Left lung (tissue), 10 donors: Measurements from ENCODE around the gene GPR153. TPM values are rescaled to one million over a fixed set of nuclear protein-coding genes. Genes with fewer than 3 reads are reported as not detected.

ENCODE experiments used
- ATAC-seq: fragments of 200-7000 bp; cut with Tn5 transposase; one replicate; pipeline ENCODE4 v1.9.1; 2020; ENCODE audit warnings: moderate library complexity
- DNase-seq, 4 donors: peaks; one replicate each; pipeline ENCODE4 v3.0.0-alpha.2; 2013 to 2020
- H3K27ac ChIP-seq, 2 donors: fragments of 200-600 bp; sonication (generic) in 1 of 2; one replicate each; pipeline versions ENCODE4 v1.5.0 to v1.8.0; 2020 to 2021
- H3K27me3 ChIP-seq, 2 donors: fragments of 200-600 bp; sonication (generic) in 1 of 2; one replicate each; pipeline versions ENCODE4 v1.5.0 to v1.8.0; 2020 to 2021
- H3K36me3 ChIP-seq, 2 donors: fragments of 200-600 bp; sonication (generic) in 1 of 2; one replicate each; pipeline versions ENCODE4 v1.5.0 to v1.8.0; 2020 to 2021
- H3K4me1 ChIP-seq, 2 donors: fragments of 200-600 bp; one replicate each; pipeline ENCODE4 v1.8.0; 2021
- H3K4me3 ChIP-seq, 2 donors: fragments of 200-600 bp; sonication (generic) in 1 of 2; one replicate each; pipeline versions ENCODE4 v1.5.0 to v1.8.0; 2020 to 2021; ENCODE audit warnings: mild to moderate bottlenecking in 1 of 2
- H3K9me3 ChIP-seq, 2 donors: fragments of 200-600 bp; sonication (generic) in 1 of 2; one replicate each; pipeline versions ENCODE4 v1.5.0 to v1.8.0; 2020 to 2021
- intact Hi-C, 2 donors: fragments of 100-400 bp; cut with DNase I; formaldehyde crosslinking; loops; one replicate each; pipeline versions ENCODE4 v1.11.2 to v1.14.2; 2022
- polyA plus RNA-seq, 6 donors: library from polyadenylated mRNA; unstranded; fragments of 120-200 nt; gene quantifications; one replicate each; pipeline ENCODE4 v1.2.1, GENCODE V29; 2013; ENCODE audit not compliant: insufficient read length in 6 of 6
- total RNA-seq, 2 donors: library from RNA; stranded (reverse); fragmentation: NEBNext Ultra II Directional; extraction: Animal tissue kit (Norgen Biotek cat#: 25700); gene quantifications; one replicate each; pipeline ENCODE4 v1.2.1, GENCODE V29; 2021
- TF ChIP-seq, protein P1 (sequence below), 2 donors: fragments of 200-600 bp; sonication (generic) in 1 of 2; IDR thresholded peaks; one replicate each; pipeline versions ENCODE4 v1.5.0 to v1.8.0; 2021; ENCODE audit warnings: antibody characterized with exemption in 2 of 2
- donor health status: DM: no; HTN: yes; CAD: no.
- donor health status: DM: no; HTN: no; CAD: no.

Gene GPR153
- total and polyA plus RNA-seq, 8 donors, result 13.8 to 31.6 (median 18.0) TPM

DNA sequence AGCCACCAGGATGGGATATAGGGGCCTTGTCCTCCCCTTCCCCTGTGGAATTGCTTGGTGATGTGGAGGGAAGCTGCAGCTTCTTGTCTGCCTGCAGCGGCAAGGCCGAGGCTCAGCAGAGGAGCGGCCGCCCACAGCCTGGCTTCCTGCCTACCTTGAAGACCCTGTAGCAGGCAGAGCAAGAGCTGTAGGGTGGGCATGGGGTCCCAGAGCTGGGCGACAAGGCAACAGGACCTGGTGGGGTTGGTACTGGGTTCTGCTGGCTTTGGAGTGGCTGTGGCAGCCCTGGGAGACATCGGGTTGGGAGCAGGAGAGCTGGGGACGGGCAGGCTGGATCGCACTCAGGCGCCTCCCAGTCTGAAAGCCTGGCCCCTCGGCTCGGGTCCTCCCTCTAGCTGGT, 5.7 kb upstream of the GPR153 start:
- Histone ChIP-seq H3K27me3 (peaks cover 0 to 18% of the 10 kb centered on the region in 2 donors), H3K9me3 (no peaks in the 10 kb centered on the region), H3K4me3 (no peak overlapping the region), H3K36me3 (no peaks in the 10 kb centered on the region), H3K27ac (no peak overlapping the region), H3K4me1 (peaks cover 3 to 6% of the 10 kb centered on the region in 2 donors)
- TF ChIP-seq, protein P1, sequence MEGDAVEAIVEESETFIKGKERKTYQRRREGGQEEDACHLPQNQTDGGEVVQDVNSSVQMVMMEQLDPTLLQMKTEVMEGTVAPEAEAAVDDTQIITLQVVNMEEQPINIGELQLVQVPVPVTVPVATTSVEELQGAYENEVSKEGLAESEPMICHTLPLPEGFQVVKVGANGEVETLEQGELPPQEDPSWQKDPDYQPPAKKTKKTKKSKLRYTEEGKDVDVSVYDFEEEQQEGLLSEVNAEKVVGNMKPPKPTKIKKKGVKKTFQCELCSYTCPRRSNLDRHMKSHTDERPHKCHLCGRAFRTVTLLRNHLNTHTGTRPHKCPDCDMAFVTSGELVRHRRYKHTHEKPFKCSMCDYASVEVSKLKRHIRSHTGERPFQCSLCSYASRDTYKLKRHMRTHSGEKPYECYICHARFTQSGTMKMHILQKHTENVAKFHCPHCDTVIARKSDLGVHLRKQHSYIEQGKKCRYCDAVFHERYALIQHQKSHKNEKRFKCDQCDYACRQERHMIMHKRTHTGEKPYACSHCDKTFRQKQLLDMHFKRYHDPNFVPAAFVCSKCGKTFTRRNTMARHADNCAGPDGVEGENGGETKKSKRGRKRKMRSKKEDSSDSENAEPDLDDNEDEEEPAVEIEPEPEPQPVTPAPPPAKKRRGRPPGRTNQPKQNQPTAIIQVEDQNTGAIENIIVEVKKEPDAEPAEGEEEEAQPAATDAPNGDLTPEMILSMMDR (IDR thresholded peaks at IDR 0.05), result no peak
- intact Hi-C loops, result no loop called here
- no peak for ATAC-seq
- no peak for DNase-seq

DNA sequence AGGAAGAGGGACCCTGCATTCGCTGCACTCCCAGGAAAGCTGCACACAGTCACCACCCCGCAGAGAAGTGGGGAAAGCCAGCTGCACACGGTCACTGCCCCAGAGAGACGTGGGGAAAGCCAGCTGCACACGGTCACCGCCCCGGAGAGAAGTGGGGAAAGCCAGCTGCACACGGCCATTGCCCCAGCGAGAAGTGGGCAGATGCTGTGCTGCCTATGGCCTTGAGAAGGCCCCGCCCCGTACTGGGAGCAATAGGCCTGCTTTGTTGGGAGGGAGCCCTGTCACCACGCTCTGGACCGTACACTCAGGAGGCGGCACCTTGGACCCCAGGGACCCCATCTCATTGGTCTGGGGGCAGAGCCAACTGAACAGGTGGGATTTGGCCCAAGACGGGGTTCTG, 4.3 kb upstream of the GPR153 start:
- TF ChIP-seq, protein P1 (IDR thresholded peaks at IDR 0.05), result no peak
- H3K4me1 ChIP-seq, result peaks cover 6 to 14% of the 10 kb centered on the region in 2 donors

DNA sequence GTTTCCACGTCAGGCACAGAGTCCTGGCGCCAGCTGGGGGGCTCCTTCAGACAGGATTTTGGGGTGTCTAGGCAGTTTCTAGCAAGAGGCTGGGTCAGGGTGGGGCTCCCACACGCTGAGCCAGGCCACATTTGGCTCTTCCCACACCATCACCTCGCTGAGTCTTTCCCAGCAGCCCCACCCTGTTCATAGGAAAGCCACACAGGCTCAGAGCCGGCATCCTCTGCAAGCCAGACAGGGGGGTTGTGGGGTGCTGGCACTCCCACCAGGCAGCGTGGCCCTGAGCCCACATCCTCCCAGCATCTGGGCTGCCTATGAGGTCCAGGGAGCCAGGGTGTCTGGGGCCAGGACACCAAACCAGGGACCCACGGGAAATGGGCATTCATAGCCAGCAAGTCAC, 2.8 kb upstream of the GPR153 start:
- DNase-seq (no peak), ATAC-seq (no peak)
- H3K27me3 ChIP-seq, result peaks cover 0 to 46% of the 10 kb centered on the region in 2 donors
- H3K27ac ChIP-seq, result no peak overlapping the region
- TF ChIP-seq, protein P1 (IDR thresholded peaks at IDR 0.05), result no peak
- H3K4me3 ChIP-seq, result no peak overlapping the region
- no peaks in the 10 kb centered on the region for H3K36me3 ChIP-seq
- intact Hi-C loops, result no loop called here
- H3K9me3 ChIP-seq, result no peaks in the 10 kb centered on the region
- H3K4me1 ChIP-seq, result peaks cover 6 to 26% of the 10 kb centered on the region in 2 donors

More for the DNA sequence above, 4.3 kb upstream of the GPR153 start:
- H3K9me3 ChIP-seq, result no peaks in the 10 kb centered on the region
- intact Hi-C loops, result no loop called here
- no peak for ATAC-seq
- no peaks in the 10 kb centered on the region for H3K36me3 ChIP-seq
- no peak overlapping the region for H3K4me3 ChIP-seq
- H3K27me3 ChIP-seq, result peaks cover 0 to 32% of the 10 kb centered on the region in 2 donors
- no peak overlapping the region for H3K27ac ChIP-seq
- no peak for DNase-seq

DNA sequence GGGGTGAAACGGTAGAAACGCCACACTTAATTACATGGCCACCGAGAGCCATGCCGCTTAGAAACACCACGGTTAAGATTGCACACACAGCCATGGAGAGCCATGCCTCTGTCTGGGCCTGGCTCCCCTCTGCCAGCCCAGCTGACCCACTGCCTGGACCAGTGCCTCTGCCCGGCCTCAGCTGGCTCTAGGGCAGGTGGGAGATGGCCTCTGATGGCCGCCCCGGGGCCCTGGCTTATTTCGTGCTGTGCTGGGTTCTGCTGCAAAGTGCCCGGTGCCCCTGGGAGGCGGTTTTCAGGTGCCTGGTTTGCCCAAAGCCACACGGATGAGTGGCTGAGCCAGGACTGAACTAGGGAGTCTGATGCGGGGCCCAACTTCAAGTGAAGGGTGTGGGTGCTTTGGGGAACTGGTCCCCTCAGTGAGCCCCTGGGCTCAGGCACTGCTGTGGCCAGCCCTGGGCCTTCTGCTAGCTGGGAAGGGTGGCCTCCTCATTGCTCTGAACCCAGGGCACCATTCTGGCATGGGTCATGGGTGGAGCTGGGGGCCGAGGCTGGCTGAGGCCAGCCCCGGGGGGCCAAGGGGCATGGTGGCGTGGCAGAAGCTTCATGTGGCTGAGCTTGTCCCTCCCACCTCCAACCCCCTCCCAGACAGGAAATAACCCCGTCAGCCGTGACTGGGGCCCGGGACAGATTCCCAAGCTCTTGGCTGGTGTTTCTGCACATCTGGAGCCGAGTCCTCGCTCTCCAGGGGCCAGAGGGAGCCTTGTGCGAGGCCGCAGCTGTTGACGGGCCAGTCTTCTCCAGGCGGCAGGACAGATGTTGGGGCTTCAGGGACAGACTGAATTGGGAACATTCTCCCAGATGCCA, 1.9 kb upstream of the GPR153 start:
- peak in 2 of 4 donors; percentile 80 to 93 for DNase-seq

DNA sequence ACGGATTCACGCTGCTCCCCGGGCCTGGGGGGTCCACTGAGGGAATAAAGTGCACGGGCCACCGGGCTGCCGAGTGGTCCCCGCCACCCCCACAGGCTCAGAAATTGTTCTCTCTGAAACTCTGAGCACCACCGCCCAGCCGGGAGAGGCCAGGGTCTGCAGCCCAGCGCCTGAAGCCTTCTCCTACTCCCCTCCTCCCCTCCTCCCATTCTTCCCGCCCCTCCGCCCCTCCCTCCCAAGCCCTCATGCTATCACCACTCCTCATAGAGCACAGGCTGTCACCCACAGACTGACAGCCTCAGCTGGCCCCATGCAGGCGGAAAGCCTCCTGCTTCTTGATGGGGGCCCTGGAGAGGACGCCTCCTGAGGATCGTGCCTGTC, 707 bp upstream of the GPR153 start:
- intact Hi-C loops, result no loop called here
- ATAC-seq (no peak), DNase-seq (peak in 1 of 4 donors; percentile 63)
- H3K36me3 ChIP-seq, result no peaks in the 10 kb centered on the region
- peaks cover 6 to 26% of the 10 kb centered on the region in 2 donors for H3K4me1 ChIP-seq
- TF ChIP-seq, protein P1 (IDR thresholded peaks at IDR 0.05), result no peak
- H3K4me3 ChIP-seq, result peak overlapping the region; percentile 32 to 61
- H3K9me3 ChIP-seq, result no peaks in the 10 kb centered on the region
- H3K27me3 ChIP-seq, result peaks cover 0 to 66% of the 10 kb centered on the region in 2 donors
- H3K27ac ChIP-seq, result peak overlapping the region in 1 of 2 donors; percentile 13

More for the DNA sequence above, 1.9 kb upstream of the GPR153 start:
- intact Hi-C loops, result no loop called here
- Histone ChIP-seq H3K27ac (peak overlapping the region in 1 of 2 donors; percentile 44), H3K4me3 (no peak overlapping the region), H3K27me3 (peaks cover 0 to 55% of the 10 kb centered on the region in 2 donors), H3K36me3 (no peaks in the 10 kb centered on the region), H3K4me1 (peaks cover 6 to 26% of the 10 kb centered on the region in 2 donors), H3K9me3 (no peaks in the 10 kb centered on the region)
- TF ChIP-seq, protein P1 (IDR thresholded peaks at IDR 0.05), result no peak
- ATAC-seq, result no peak
